Lower leg skin (tissue), 4 donors: ENCODE measurements around the gene ZSWIM4. TPM values are rescaled to one million over a fixed set of nuclear protein-coding genes. Genes with fewer than 3 reads are reported as not detected.

Experiments used
- DNase-seq, 2 donors: peaks; one replicate each; pipeline ENCODE4 v3.0.0-alpha.2; 2019; ENCODE audit warnings: low spot score in 2 of 2
- H3K4me3 ChIP-seq: fragments of 200-600 bp; sonication (generic); 2 replicates; pipeline ENCODE4 v1.5.1; 2017; ENCODE audit warnings: mild to moderate bottlenecking, low read depth; ENCODE audit not compliant: poor library complexity, severe bottlenecking
- CTCF ChIP-seq, 3 donors: fragments of 450-650 bp; IDR thresholded peaks; one replicate each; pipeline ENCODE4 v1.5.1; 2016; ENCODE audit warnings: antibody characterized with exemption in 3 of 3, mild to moderate bottlenecking in 3 of 3, moderate library complexity in 2 of 3
- POLR2A ChIP-seq, 2 donors: fragments of 450-650 bp; IDR thresholded peaks; one replicate each; pipeline ENCODE4 v1.6.1; 2016 to 2017; ENCODE audit warnings: antibody characterized with exemption in 2 of 2, mild to moderate bottlenecking in 1 of 2, moderate library complexity in 1 of 2
- WGBS, 2 donors: methylation state at CpG; one replicate each; pipeline ENCODE4 v1.1.5; 2018; 5-methylcytosine and 5-hydroxymethylcytosine counted together
- intact Hi-C: fragments of 100-400 bp; cut with DNase I; formaldehyde crosslinking; loops from one replicate; pipeline ENCODE4 v1.15.0; 2023; ENCODE audit warnings: low total_unique reads
- total RNA-seq, 4 donors: library from RNA; depleted of rRNA; stranded (reverse); fragments of >200 nt; gene quantifications; one replicate each; pipeline ENCODE4 v1.1.0, GENCODE V29; 2016

The ZSWIM4 gene
- total RNA-seq, 4 donors from 2014 or later = 22.3 to 29.9 (median 23.3) TPM

- WGBS, 2 donors = 0 to 1% methylated on average over 19 to 40 of the region's 95 CpGs
- intact Hi-C loops = no loop called here
- TF ChIP-seq POLR2A (IDR thresholded peaks at IDR 0.05) = peak in 1 of 2 donors; percentile 56
- TF ChIP-seq CTCF (IDR thresholded peaks at IDR 0.05) = no peak
- peak; percentile 85 to 97 for DNase-seq
- H3K4me3 ChIP-seq = peak overlapping the region; percentile 92
These were observed 47.3 kb downstream of the ZSWIM4 start for GRCh38 chr19:13842291-13843103.

GRCh38 chr19:13843104-13843921 is 48.1 kb downstream of the ZSWIM4 start:
- TF ChIP-seq POLR2A (IDR thresholded peaks at IDR 0.05) (no peak), CTCF (IDR thresholded peaks at IDR 0.05) (no peak)
- intact Hi-C loops = no loop called here
- 3 to 10% methylated on average over 15 to 22 of the region's 24 CpGs for WGBS, 2 donors
- DNase-seq = peak; percentile 77 to 95
- H3K4me3 ChIP-seq = peak overlapping the region; percentile 37

DNA sequence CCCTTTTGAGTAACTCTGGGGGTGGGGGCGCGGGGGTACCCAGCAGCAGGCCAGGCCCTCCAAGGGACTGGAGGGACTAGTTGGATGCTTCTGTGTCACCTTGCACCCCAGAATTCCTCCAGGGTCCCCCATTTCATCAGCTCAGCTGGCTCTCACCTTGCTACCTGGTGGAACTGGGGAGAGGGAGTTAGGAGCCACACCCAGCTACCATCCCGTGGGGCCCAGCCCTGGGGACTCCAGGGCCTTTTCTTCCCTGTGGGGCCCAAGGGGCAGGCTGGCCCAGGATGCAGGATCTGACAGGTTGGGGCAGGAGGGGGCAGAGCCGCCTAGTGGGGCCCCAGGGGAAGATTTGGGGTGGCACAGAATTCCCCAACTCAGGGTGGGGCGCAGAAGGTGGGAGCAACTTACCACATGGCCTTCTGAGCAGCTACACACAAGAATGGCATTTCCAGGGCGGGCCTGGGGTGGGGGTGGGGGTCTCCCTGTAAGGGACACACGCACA is 48.9 kb downstream of the ZSWIM4 start:
- TF ChIP-seq POLR2A (IDR thresholded peaks at IDR 0.05) = no peak
- no peak for TF ChIP-seq CTCF (IDR thresholded peaks at IDR 0.05)
- intact Hi-C loops = no loop called here
- 40 to 56% methylated on average over 6 to 7 of the region's 7 CpGs for WGBS, 2 donors
- H3K4me3 ChIP-seq = no peak overlapping the region
- DNase-seq = peak in 1 of 2 donors; percentile 90

GRCh38 chr19:13846557-13847406 is 51.5 kb downstream of the ZSWIM4 start:
- intact Hi-C loops = no loop called here
- TF ChIP-seq POLR2A (IDR thresholded peaks at IDR 0.05) = peak in 1 of 2 donors; percentile 27
- TF ChIP-seq CTCF (IDR thresholded peaks at IDR 0.05) = peak in 1 of 3 donors; percentile 27
- DNase-seq = peak; percentile 90 to 98

More at GRCh38 chr19:13846557-13847406, 51.5 kb downstream of the ZSWIM4 start:
- 2% methylated on average over 5 to 18 of the region's 23 CpGs for WGBS, 2 donors
- H3K4me3 ChIP-seq = no peak overlapping the region
